Endodermal cell (in vitro differentiated cells): Measurements from ENCODE around the gene LMAN1L. TPM values are rescaled to one million over a fixed set of nuclear protein-coding genes. Genes with fewer than 3 reads are reported as not detected.
"Not testable (repeated sequence)": the region's sequence is repeated elsewhere in the genome, so short reads cannot be mapped to it uniquely, and the experiment has no call there.

Source experiments
- DNase-seq: peaks from one replicate; pipeline ENCODE4 v3.0.0-alpha.2; 2017
- H3K27ac ChIP-seq: 2 replicates; pipeline ENCODE4 v1.5.1; 2013; ENCODE audit warnings: mild to moderate bottlenecking, low read depth, low read length, moderate library complexity
- H3K27me3 ChIP-seq: 2 replicates; pipeline ENCODE4 v1.6.1; 2013; ENCODE audit warnings: mild to moderate bottlenecking, low read length, moderate library complexity; ENCODE audit not compliant: insufficient read depth, control insufficient read depth, poor library complexity, severe bottlenecking
- H3K36me3 ChIP-seq: 2 replicates; pipeline ENCODE4 v1.7.0; 2013; ENCODE audit warnings: mild to moderate bottlenecking, low read length, moderate library complexity; ENCODE audit not compliant: control insufficient read depth, insufficient read depth
- H3K4me1 ChIP-seq: one replicate; pipeline ENCODE4 v1.7.0; 2013; ENCODE audit warnings: low read length; ENCODE audit not compliant: control insufficient read depth, insufficient read depth
- H3K4me3 ChIP-seq: 2 replicates; pipeline ENCODE4 v1.5.1; 2013; ENCODE audit warnings: mild to moderate bottlenecking, low read length, moderate library complexity
- H3K9ac ChIP-seq: 2 replicates; pipeline ENCODE4 v1.6.1; 2013; ENCODE audit warnings: mild to moderate bottlenecking, low read length, moderate library complexity; ENCODE audit not compliant: poor library complexity, severe bottlenecking; ENCODE audit errors: extremely low read depth
- H3K9me3 ChIP-seq: 2 replicates; pipeline ENCODE4 v1.6.1; 2013; ENCODE audit warnings: mild to moderate bottlenecking, low read length, moderate library complexity; ENCODE audit not compliant: control insufficient read depth
- H3K27ac Mint-ChIP-seq: 2 replicates; pipeline ENCODE4 v1.8.0; 2020; ENCODE audit warnings: mixed read lengths
- H3K27me3 Mint-ChIP-seq: 2 replicates; pipeline ENCODE4 v1.8.0; 2021; ENCODE audit warnings: mild to moderate bottlenecking, mixed read lengths; ENCODE audit not compliant: insufficient read depth
- H3K36me3 Mint-ChIP-seq: 2 replicates; pipeline ENCODE4 v1.8.0; 2020; ENCODE audit warnings: low read depth, mixed read lengths
- H3K4me1 Mint-ChIP-seq: 2 replicates; pipeline ENCODE4 v1.8.0; 2020; ENCODE audit warnings: mixed read lengths
- H3K4me3 Mint-ChIP-seq: 2 replicates; pipeline ENCODE4 v1.8.0; 2020; ENCODE audit warnings: mild to moderate bottlenecking, moderate library complexity, mixed read lengths
- H3K9me3 Mint-ChIP-seq: 2 replicates; pipeline ENCODE4 v1.8.0; 2020; ENCODE audit warnings: mild to moderate bottlenecking, mixed read lengths
- CTCF ChIP-seq: fragments of 200-600 bp; sonication (generic); conservative IDR thresholded peaks from 2 replicates; pipeline ENCODE4 v1.5.0; 2021; ENCODE audit warnings: antibody characterized with exemption, mild to moderate bottlenecking
- WGBS, 2 experiments: methylation state at CpG; one replicate each; pipeline versions ENCODE4 v1.1.5 to v1.1.7; 2013; ENCODE audit warnings: missing lambda C conversion rate in 2 of 2, mixed read lengths in 1 of 2; ENCODE audit not compliant: insufficient coverage in 1 of 2, insufficient read length in 1 of 2; 5-methylcytosine and 5-hydroxymethylcytosine counted together
- total RNA-seq, 2 donors: library from RNA; stranded (reverse); fragmentation: NEBNext Ultra II Directional in 1 of 2; extraction: Animal tissue kit (Norgen Biotek cat#: 25700) in 1 of 2; gene quantifications; 2 replicates in 1 of 2; 3 replicates in 1 of 2; pipeline ENCODE4 v1.2.1, GENCODE V29; 2021

Gene LMAN1L
- total RNA-seq, 2 donors from 2014 or later, result not detected

GRCh38 chr15:74785194-74786032 lies 27.2 kb upstream of the LMAN1L start:
- no peak overlapping the region for H3K9ac ChIP-seq

GRCh38 chr15:74786081-74786480 lies 26.6 kb upstream of the LMAN1L start:
- H3K4me3 Mint-ChIP-seq, H3K9ac ChIP-seq, H3K4me1 ChIP-seq, H3K36me3 Mint-ChIP-seq, DNase-seq, H3K27me3 Mint-ChIP-seq, H3K27me3 ChIP-seq, H3K27ac ChIP-seq, H3K9me3 Mint-ChIP-seq, H3K4me3 ChIP-seq, H3K27ac Mint-ChIP-seq, H3K9me3 ChIP-seq: not testable (repeated sequence)
- H3K36me3 ChIP-seq, result peaks cover 19% of the 10 kb centered on the region
- H3K4me1 Mint-ChIP-seq, result peaks cover 31% of the 10 kb centered on the region
- 93 to 100% methylated on average over 10 to 12 of the region's 12 CpGs for WGBS, 2 experiments

More at GRCh38 chr15:74785194-74786032, 27.2 kb upstream of the LMAN1L start:
- Histone ChIP-seq H3K36me3 (peaks cover 19% of the 10 kb centered on the region), H3K4me3 (no peak overlapping the region), H3K27ac (no peak overlapping the region), H3K4me1 (peaks cover 6% of the 10 kb centered on the region), H3K27me3 (no peaks in the 10 kb centered on the region), H3K9me3 (no peaks in the 10 kb centered on the region)
- Mint-ChIP-seq H3K9me3 (no peaks in the 10 kb centered on the region), H3K27me3 (peaks cover 12% of the 10 kb centered on the region), H3K27ac (no peak overlapping the region), H3K36me3 (peaks cover 9% of the 10 kb centered on the region), H3K4me1 (peaks cover 34% of the 10 kb centered on the region), H3K4me3 (no peak overlapping the region)
- no peak for DNase-seq
- TF ChIP-seq CTCF, result no peak
- WGBS, 2 experiments, result 94 to 97% methylated on average over 9 to 12 of the region's 13 CpGs

- Histone ChIP-seq H3K4me1 (peaks cover 6% of the 10 kb centered on the region), H3K36me3 (peaks cover 19% of the 10 kb centered on the region), H3K9ac (no peak overlapping the region), H3K27ac (no peak overlapping the region), H3K9me3 (no peaks in the 10 kb centered on the region), H3K4me3 (no peak overlapping the region), H3K27me3 (no peaks in the 10 kb centered on the region)
- no peak for DNase-seq
- TF ChIP-seq CTCF, result no peak
- Mint-ChIP-seq H3K4me3 (no peak overlapping the region), H3K27ac (no peak overlapping the region), H3K9me3 (no peaks in the 10 kb centered on the region), H3K4me1 (peaks cover 27% of the 10 kb centered on the region), H3K36me3 (peaks cover 9% of the 10 kb centered on the region), H3K27me3 (no peaks in the 10 kb centered on the region)
- 73 to 92% methylated on average over 3 to 7 of the region's 7 CpGs for WGBS, 2 experiments
Measured at GRCh38 chr15:74786551-74787165, 26.0 kb upstream of the LMAN1L start.
